ENCODE measurements around the gene MLIP.

MLIP gene

GRCh38 chr6:54125493-54125892 is 14.2 kb downstream of the MLIP start:
- DNase-seq (ENCODE audit: insufficient read length) (no peak), FAIRE-seq (no peak)
- TF ChIP-seq TAF1 (IDR thresholded peaks at IDR 0.05; ENCODE audit: borderline replicate concordance, low read depth, low read length) (no peak), POLR2A (IDR thresholded peaks at IDR 0.05; ENCODE audit: low read depth, low read length) (no peak), POLR2AphosphoS5 (IDR thresholded peaks at IDR 0.05; ENCODE audit: low read depth, low read length) (no peak)

DNA sequence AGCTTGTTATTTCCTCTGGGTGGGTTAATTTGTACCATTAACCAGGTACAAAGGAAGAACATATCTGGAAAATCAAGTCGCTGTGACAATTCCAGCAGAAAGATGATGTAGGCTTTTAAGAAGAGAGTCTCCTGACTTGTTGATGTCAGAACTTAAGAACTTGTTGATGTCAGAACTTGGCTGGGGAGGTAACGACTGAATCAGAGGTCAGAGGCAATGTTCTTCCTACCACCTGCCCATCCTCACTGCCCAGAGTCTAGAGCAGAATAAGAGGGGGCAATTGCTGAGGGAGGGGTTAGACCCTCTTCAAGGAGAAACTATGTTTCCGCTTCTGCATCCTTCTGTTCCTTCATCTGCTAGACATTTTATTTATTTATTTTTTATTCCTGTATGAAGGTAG is 18.9 kb downstream of the MLIP start:
- no peak for FAIRE-seq
- DNase-seq (ENCODE audit: insufficient read length): no peak
- TF ChIP-seq POLR2AphosphoS5 (IDR thresholded peaks at IDR 0.05; ENCODE audit: low read depth, low read length) (no peak), POLR2A (IDR thresholded peaks at IDR 0.05; ENCODE audit: low read depth, low read length) (no peak), TAF1 (IDR thresholded peaks at IDR 0.05; ENCODE audit: borderline replicate concordance, low read depth, low read length) (no peak)

DNA sequence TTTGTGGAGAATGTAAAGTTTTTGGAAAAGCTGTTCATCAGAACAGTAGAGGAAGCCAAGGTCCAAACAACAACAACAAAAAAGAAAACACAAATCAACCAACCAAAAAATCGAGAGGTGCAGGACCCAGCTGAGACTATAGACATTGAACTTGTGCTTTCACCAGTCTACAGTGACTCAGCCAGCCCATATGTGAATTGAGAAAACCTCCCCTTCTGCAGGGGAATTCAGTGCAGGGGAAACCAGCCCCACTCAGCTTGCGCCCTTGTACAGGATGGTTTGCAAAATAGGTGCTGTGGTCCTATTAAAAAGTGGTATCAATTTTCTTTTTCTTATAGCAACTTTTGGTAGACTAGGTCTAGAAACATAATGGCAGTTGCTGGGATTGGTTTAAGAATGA is 21.3 kb downstream of the MLIP start:
- FAIRE-seq (no peak), DNase-seq (ENCODE audit: insufficient read length) (no peak)
- TF ChIP-seq POLR2AphosphoS5 (IDR thresholded peaks at IDR 0.05; ENCODE audit: low read depth, low read length): no peak
- no peak for TF ChIP-seq TAF1 (IDR thresholded peaks at IDR 0.05; ENCODE audit: borderline replicate concordance, low read depth, low read length)
- TF ChIP-seq POLR2A (IDR thresholded peaks at IDR 0.05; ENCODE audit: low read depth, low read length): no peak

DNA sequence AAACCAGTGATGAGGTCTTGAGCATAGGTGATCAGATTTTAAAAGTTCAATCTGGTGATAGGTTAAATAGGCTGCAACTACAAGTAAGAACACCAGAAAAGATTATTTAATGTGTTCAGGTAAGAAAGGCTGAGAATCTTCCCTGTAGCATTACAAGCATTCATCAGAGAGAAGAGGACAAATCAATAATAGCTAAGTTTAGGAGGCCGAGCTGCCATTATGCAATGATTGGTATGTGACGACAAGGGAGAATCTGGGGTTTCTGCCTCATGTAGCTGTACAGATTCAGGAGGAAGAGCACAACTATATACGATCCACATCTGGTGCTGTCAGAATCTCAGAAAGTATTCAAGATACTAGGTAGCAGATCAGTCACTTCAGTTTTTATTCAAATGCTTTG is 21.9 kb downstream of the MLIP start:
- TF ChIP-seq TAF1 (IDR thresholded peaks at IDR 0.05; ENCODE audit: borderline replicate concordance, low read depth, low read length): no peak
- TF ChIP-seq POLR2A (IDR thresholded peaks at IDR 0.05; ENCODE audit: low read depth, low read length): no peak
- no peak for TF ChIP-seq POLR2AphosphoS5 (IDR thresholded peaks at IDR 0.05; ENCODE audit: low read depth, low read length)
- FAIRE-seq (no peak), DNase-seq (ENCODE audit: insufficient read length) (no peak)

DNA sequence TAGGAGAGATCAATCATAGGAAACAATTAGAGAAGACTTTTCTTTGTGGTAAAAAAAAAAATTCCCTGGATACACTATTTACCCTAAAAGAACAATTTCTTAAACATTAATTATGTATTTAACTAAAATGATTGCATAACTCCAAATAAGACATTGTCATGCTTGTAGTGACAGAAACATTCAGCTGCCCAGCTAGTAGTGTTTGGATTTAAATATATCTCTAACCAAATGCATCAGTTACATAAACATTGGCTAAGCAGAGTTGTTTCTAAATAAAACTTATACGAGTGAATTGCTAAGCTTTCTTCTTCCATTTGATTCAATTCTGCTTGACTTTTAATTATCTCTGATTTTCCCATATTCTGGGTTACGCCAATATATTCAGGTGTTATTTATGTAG is 23.7 kb downstream of the MLIP start:
- FAIRE-seq: no peak
- DNase-seq (ENCODE audit: insufficient read length): no peak
- TF ChIP-seq POLR2AphosphoS5 (IDR thresholded peaks at IDR 0.05; ENCODE audit: low read depth, low read length): no peak

GRCh38 chr6:54135665-54136369 is 24.6 kb downstream of the MLIP start:
- TF ChIP-seq TAF1 (IDR thresholded peaks at IDR 0.05; ENCODE audit: borderline replicate concordance, low read depth, low read length): no peak
- TF ChIP-seq POLR2AphosphoS5 (IDR thresholded peaks at IDR 0.05; ENCODE audit: low read depth, low read length): no peak
- no peak for TF ChIP-seq POLR2A (IDR thresholded peaks at IDR 0.05; ENCODE audit: low read depth, low read length)
- FAIRE-seq (no peak), DNase-seq (ENCODE audit: insufficient read length) (no peak)

DNA sequence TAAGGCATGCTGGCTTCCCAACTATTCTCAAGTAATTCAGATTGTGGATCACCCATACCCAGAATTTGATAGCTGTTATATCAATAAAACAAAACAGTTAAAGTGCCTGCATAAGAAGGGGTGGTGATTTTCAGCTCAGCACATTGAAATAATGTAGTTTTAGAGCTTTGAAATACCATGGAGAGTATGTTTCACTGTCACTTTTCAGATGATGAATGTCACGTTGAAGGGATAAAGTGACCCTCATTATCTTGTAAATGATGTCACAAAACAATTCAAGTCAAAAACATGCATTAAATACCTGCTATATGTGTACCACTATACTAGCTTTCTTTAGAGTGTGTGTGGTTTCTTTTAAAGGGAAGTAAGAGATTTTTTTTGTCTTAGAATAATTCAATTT is 27.6 kb downstream of the MLIP start:
- FAIRE-seq: no peak
- no peak for TF ChIP-seq TAF1 (IDR thresholded peaks at IDR 0.05; ENCODE audit: borderline replicate concordance, low read depth, low read length)
- no peak for TF ChIP-seq POLR2AphosphoS5 (IDR thresholded peaks at IDR 0.05; ENCODE audit: low read depth, low read length)
- no peak for TF ChIP-seq POLR2A (IDR thresholded peaks at IDR 0.05; ENCODE audit: low read depth, low read length)
- DNase-seq (ENCODE audit: insufficient read length): no peak

GRCh38 chr6:54140811-54141210 is 29.6 kb downstream of the MLIP start:
- TF ChIP-seq TAF1 (IDR thresholded peaks at IDR 0.05; ENCODE audit: borderline replicate concordance, low read depth, low read length) (no peak), POLR2AphosphoS5 (IDR thresholded peaks at IDR 0.05; ENCODE audit: low read depth, low read length) (no peak), POLR2A (IDR thresholded peaks at IDR 0.05; ENCODE audit: low read depth, low read length) (no peak)
- DNase-seq (ENCODE audit: insufficient read length) (no peak), FAIRE-seq (no peak)

DNA sequence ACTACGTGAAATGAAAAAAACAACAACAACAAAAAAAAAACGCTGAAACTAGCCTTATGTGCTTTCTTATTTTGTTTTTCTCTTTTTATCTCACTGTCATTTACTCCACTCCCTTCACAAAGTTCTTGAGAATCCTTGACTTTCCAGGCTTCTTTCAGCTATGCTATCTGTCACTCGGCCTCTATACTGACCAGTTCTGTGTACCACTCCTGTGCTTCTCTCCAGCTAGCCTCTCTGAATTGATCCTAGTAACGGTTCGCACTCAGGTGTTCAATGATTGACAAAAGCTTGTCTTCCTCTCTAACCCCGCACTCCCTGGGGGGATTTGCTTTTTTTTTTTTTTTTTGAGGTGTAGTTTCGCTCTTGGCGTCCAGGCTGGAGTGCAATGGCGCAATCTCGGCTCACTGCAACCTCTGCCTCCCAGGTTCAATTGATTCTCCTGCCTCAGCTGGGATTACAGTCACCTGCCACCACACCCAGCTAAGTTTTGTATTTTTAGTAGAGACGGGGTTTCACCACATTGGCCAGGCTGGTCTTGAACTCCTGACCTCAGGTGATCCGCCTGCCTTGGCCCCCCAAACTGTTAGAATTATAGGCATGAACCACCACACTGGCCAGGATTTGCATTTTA is 31.8 kb downstream of the MLIP start:
- TF ChIP-seq POLR2A (IDR thresholded peaks at IDR 0.05; ENCODE audit: low read depth, low read length) (no peak), POLR2AphosphoS5 (IDR thresholded peaks at IDR 0.05; ENCODE audit: low read depth, low read length) (no peak), TAF1 (IDR thresholded peaks at IDR 0.05; ENCODE audit: borderline replicate concordance, low read depth, low read length) (no peak)
- FAIRE-seq: no peak
- no peak for DNase-seq (ENCODE audit: insufficient read length)

GRCh38 chr6:54151861-54152260 is 40.6 kb downstream of the MLIP start:
- TF ChIP-seq POLR2A (IDR thresholded peaks at IDR 0.05; ENCODE audit: low read depth, low read length) (no peak), POLR2AphosphoS5 (IDR thresholded peaks at IDR 0.05; ENCODE audit: low read depth, low read length) (no peak), TAF1 (IDR thresholded peaks at IDR 0.05; ENCODE audit: borderline replicate concordance, low read depth, low read length) (no peak)
- DNase-seq (ENCODE audit: insufficient read length) (no peak), FAIRE-seq (no peak)

DNA sequence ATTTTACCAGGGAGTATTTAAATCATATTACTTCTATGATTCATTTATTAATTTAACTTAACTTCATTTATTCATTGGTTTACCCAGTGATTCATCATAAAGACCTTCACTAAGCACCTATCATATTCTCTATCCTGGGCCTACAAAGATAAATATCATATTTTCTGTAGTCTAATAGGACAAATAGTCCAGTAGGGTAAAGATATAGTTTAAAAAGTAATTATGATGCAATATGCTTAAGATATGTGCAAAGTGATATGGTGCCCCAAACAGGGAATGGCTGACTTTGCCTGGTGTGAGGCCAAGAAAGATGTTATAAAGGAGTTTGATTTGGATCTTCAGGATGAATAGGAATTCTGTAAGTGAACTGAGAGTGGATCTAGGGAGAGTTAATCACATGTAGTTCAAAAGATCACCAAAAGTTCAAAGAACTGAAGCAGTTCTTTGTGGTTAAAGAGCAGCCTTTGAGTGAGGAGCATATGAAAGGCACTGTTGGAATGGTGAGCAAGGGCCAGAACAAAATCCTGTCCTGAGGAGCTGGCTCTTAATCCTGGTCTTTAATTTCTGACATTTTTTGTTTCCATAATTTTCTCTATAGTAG is 45.5 kb downstream of the MLIP start:
- DNase-seq (ENCODE audit: insufficient read length): no peak
- no peak for FAIRE-seq
- TF ChIP-seq POLR2A (IDR thresholded peaks at IDR 0.05; ENCODE audit: low read depth, low read length) (no peak), TAF1 (IDR thresholded peaks at IDR 0.05; ENCODE audit: borderline replicate concordance, low read depth, low read length) (no peak), POLR2AphosphoS5 (IDR thresholded peaks at IDR 0.05; ENCODE audit: low read depth, low read length) (no peak)

DNA sequence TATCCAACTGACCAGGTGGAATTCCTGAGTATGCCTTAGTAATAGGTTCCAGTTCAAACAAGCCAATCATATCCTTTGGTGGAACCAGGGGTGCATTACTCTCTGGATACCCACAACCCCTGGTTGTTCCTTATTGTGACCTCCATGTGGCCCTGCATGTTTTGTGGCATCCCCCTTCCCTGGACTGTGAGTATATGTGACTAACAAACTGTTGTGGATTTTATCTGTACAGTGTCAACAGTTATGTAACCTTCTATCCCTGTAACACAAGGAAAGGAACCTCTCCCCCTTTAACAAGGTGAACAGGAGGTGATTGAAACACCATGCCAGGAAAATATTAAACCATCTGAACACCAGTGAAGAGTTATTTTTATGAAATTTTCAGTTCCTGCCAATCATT is 46.2 kb downstream of the MLIP start:
- DNase-seq (ENCODE audit: insufficient read length) (no peak), FAIRE-seq (no peak)
- TF ChIP-seq TAF1 (IDR thresholded peaks at IDR 0.05; ENCODE audit: borderline replicate concordance, low read depth, low read length) (no peak), POLR2A (IDR thresholded peaks at IDR 0.05; ENCODE audit: low read depth, low read length) (no peak), POLR2AphosphoS5 (IDR thresholded peaks at IDR 0.05; ENCODE audit: low read depth, low read length) (no peak)

Measured in GM12892 (cell line).